ENCODE results near the gene NHS.

NHS gene

DNA sequence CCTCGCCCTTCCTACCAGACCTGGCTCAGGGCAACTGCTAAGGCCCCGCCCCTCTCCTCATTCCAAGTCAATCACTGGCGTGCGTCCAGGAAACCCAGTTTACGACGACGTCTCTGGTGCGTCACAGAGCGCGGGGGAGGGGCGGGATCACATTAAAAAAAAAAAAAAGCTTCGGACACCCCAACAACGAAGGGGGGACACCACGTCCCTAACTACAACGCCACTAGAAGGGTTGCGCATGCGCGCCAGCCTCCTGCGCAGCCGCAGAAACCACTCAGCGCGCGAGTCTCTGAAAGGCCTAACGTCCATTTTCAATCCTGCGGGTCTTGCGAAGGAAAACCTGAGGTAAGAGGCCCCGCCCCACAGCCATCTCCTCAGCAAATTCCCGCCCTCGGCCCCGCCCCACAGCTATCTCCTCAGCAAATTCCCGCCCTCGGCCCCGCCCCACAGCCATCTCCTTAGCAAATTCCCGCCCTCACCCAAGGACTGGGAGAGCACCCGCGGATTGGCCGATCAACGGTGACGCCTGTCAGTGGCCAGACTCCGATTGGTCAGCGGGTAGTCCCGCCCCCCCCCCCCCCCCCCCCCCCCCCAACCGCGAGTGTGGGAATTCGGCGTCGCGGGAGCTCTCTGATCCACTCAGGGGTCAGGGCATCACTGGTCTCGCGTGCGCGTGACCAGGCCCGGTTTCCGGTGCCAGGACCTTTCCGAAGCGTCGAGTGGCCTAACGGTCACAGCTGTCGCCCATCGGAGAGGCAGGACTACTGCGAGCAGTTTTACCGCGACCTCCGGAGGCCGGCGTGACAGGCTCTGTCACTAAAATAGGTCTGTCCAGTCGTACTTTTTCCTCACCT is 362.1 kb downstream of the NHS start, which contains the start of gene SCML1:
Gene SCML1, plus strand, starts transcription at position 638 of the 854 bp plus-strand sequence. CDS start 6,694 bp downstream, outside the sequence.
- DNase-seq (ENCODE audit: low spot score): no peak

DNA sequence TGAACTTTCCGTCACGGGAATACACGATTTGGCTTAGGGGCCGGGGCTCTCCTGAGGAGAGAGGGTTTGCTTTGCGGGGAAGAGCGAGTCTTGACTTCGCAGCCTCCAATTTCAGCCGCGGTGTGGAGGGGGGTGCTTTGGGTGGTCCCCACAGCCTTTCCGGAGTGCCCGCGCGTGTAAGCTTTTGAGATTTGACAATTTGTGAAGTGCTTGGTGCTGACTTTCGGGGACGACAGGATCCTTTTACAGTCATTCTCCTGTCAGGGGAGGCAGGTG is 362.6 kb downstream of the NHS start:
- no peak for DNase-seq (ENCODE audit: low spot score)

DNA sequence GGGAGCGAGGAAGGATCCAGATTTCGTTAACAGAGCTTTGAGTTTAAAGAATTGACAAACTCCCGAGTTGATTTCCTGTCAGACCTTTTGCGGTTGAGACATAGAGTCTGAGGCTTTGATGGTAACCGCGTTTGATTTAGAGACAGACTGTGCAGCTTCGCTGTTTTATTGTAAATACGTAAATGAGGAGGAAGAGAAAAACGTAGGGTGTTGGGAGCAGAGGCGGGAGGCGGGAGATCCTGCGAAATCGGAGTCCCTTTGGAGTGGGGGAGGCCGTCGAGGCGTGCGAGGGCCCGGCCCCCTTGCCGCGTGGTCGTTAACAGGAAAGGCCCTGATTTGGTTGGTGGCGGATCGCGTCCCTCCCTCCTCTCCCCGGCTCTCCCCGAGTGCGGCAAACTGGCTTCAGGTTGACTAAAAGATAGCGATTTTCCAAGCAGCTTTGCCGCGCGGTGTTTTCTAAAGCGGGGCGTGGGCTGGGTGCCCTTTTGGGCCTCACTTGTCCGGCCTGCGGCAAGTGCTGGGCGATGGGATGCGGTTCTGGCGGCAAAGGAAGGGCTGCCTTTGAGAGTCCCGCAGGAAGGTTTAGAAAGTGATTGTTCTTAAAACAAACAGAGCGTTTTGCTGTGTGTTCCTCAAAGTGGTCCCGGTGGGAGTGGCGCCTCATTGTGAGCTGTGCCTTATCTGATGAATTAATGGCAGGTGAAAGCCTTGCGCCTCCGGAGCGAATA is 363.1 kb downstream of the NHS start:
- DNase-seq (ENCODE audit: low spot score): no peak

DNA sequence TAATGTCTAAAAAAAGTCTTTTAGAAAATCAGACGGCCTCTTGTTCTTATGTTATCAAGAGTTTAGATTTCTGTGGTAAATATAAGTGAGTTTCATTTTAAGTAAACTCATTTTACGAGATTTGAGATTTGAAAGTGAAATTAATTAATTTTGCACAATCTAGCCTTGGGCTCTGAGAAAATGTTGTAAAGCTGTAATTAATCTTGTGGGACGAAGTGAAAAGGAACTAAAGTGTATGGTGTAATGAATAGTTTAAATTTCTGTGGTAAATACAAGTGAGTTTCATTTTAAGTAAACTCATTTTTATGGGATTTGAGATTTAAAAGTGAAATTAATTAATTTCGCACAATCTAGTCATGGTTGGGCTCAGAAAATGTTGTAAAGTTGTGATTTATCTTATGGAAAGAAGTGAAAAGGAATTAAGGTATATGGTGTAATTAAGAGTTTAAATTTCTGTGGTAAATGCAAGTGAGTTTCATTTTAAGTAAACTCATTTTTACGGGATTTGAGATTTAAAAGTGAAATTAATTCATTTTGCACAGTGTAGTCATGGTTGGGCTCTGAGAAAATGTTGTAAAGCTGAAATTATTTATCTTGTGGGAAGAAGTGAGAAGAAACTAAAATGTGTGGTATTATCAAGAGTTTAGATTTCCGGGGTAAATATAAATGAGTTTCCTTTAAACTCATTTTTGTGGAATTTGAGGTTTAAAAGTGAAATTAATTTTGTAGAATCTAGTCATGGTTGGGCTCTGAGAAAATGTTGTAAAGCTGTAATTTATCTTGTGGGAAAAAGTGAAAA is 363.9 kb downstream of the NHS start:
- no peak for DNase-seq (ENCODE audit: low spot score)

DNA sequence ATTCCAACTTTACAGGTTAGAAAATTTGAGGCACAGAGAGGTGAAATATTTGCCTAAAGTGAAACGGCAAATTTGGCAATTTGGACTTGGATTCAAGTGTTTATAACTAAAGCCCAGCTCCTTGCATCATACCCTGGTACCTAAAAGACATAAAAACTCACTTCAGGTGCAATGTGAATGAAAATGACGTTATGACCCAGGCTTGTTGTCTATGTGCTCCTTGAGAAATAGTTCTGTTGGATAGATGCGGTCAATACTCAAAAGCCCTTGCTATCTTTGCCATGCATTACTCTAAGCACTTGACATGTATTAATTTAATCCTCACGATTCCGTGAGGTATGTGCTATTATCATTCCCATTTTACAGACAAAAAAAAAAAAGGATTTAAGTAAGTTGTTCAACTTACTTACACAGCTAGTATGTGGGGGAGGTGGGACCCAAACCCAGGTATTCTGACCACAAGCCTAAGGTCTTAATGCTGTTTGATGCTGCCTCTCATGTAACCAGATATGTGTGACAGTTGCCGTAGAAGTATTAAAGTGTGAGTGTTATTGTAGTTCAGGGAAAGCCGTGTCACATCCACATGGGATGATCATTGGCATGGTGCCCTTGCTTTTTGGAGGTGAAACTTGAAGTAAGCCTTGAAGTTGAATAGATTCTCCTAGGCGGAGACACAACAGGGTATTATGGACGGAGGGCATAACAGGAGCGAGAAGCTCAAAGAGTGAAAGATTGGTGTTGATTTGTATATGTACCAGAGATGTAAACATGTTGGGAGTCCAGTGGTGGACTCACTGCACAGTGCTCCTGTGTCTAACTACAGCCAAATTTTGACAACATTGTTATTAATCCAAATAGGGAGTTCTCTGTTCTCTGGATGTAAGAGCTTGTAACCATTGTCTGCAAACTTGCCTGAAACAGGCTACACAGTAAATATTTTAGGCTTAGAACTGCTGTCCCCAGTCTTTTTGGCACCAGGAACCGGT is 365.4 kb downstream of the NHS start:
- no peak for DNase-seq (ENCODE audit: low spot score)

DNA sequence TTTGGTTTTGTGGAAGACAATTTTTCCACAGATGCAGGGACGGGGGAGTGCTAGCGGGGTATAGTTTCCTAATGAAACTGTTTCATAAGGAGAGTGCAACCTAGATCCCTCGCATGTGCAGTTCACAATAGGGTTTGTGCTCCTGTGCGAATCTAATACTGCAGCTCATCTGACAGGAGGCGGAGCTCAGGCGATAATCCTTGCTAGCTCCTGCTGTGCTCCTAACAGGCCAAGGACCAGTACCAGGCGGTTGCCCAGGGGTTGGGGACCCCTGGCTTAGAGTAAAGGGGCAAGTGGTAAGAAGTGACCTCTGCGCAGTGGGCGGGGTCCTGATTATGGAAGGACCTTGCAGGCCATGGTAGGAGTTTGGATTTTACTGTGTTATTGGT is 366.1 kb downstream of the NHS start:
- DNase-seq (ENCODE audit: low spot score): no peak

DNA sequence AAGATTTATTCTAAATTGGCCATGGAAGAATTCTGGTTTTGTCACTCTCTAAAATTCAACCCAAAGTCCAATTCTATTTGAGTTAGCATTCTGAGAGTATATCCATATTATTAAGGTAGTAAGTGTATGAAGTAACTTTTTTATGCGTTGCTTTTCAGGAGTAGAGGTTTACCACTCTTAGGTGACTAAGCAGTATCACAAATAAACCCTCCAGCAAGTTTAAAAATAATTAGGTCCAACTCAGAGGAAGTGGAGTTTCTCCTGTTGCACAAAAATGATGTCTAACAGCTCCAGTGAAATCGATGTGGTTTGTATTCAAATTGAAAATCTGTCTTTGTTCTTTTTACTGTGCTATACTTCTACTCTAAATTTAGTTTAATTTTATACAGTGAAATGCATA is 368.9 kb downstream of the NHS start:
- no peak for DNase-seq (ENCODE audit: low spot score)

DNA sequence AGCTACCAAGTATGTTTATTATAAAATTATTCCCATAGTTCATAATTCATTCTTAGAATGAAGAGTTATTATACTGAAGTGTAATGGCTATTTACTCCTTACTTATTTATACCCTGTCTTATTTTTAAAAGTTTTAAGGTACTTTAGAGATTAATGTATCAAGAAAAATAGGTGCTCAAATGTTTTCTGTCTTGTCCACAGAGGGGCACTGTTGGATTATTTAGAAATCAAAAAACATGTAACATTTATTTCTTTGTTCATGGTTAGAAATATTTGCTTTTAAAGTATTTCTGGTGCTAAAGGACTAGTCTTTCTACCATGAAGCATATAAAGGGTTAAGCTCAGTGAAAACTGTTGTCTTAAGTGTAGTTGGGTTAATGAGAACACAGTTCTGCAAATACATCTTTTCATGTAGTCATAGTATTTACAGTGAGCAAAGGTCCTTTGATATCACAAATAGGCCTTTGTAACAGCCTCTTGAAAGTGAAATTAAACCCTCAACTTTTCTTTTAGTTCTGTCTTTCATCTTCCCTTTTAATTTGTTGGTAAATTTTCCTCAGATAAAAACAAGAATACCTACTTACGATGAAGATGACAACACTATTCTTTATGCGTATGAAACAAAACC is 370.0 kb downstream of the NHS start:
- DNase-seq (ENCODE audit: low spot score): no peak

DNA sequence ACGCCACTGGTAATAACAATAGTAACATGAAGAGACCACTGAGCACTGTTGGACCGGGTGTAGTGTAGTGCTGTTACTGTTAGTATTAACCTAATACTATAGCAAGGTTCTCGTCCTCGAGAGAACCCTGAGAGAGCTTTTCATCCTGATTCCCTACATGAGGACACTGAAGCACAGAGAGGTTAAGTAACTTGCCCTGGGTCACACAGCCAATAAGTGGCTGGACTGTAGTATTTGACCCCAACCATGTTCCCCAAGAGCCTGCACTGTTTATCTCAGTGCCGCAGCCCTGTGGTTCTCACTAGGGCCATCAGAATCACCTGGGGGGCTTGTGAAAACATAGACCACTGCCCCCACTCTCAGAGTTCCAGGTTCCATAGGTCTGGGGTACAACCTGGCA is 372.7 kb downstream of the NHS start:
- DNase-seq (ENCODE audit: low spot score): no peak

DNA sequence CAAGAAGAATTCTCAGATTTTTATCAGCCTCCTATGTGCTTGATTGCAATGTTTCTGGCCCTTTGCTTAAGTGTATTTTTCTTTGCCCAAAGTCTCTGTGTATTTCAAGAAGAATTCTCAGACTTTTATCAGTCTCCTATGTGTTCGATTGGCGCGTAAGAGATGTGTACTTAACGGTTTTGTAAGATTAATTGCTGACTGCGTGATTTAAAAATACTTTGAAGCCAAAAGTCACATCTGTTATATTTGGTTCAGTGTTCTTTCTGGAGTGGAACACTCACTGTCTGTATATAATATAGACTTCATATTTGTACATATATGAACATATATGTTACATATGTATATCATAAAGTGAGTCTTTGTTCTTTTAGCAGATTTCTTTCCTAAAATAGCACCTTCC is 373.7 kb downstream of the NHS start:
- no peak for DNase-seq (ENCODE audit: low spot score)

DNA sequence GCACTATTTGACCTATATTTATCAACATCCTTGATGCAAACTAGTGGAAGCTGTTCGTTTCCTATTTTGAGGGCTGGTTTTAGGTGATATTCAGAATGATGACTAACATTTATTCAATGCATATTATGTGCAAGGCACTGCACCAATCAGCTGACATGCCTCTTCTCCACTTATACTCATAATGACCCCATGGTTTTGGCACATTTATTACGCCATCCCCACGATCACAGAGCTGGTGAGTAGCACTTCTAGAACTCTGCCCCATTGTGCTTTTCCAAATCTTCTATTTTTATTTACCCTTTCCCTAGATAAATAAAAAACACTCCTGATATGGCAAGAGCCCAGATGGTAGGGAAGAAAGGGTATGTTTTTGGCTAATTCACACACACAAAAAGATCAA is 375.4 kb downstream of the NHS start:
- no peak for DNase-seq (ENCODE audit: low spot score)

DNA sequence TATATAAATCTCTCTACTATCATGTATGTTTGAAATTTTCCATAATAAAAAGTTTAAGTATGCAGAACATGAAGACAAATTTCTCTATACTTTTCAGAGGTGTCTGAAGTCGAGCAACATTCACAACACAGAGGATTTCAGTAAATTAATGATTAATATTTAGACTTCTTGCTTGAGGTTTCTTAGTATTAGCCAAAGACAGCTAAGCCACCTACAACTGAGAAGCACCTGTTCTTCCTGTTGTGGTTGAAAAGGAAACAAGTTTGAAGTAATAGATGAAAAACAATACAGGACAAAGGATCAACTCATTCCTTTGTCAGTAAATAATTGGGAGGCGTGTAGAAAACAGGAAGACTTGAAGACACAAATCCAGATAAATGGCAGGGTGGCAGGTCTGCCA is 383.4 kb downstream of the NHS start:
- no peak for DNase-seq (ENCODE audit: low spot score)

DNA sequence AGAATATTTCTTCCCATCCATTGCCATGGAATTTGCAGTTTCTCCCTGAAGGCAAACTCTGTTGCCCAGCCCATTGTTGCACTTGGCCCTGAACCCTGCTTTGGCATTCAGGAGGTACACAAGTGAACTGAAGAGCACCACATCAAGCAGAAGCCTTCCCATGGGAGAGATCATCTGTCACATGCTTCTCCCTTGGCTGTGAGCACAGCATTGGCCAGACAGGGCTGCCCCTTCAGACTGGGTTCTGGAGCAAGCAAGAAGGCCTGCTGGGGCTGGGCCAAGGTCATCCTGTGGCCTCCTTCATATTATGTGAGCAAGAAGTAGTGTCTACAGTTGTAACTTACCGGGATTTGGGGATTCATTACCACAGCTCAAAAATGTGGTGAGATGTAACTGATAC is 385.0 kb downstream of the NHS start:
- DNase-seq (ENCODE audit: low spot score): no peak

DNA sequence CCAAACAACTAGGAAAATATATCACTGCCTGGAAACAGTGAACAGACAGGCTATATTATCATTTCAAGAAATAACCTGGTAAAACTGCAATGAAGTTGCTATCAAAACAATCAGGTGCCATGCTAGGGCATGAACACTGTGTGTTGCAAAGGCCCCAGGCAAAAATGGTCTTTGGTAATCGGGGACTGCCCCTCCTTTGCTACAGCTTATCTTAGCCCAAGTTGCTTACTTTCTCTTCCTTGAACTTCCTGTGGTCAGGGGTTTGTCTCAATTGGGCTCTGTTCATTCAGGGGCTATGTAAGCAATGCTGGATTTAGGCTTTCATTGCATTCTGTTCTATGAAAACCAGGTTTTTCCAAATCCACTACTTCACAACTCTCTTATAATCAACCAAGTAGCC is 392.7 kb downstream of the NHS start:
- no peak for DNase-seq (ENCODE audit: low spot score)

DNA sequence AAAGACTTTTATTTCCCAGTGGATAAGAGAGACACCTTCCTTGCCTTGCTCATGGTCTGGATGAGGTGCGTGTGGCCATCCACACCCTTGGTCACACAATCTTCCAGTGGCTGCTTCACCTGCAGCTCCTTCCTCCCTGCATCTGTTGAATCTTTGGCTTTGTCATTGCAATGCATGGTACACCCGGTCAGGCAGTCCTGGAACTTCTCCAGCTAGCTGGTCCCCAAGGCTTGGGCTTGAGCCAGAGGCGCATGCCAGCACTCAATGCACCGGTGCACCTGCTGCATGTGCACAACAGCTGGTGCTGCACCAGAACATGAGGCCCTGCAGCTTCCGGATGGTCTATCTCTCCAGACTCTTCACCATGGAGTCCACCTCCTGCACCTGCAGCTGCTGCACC is 394.0 kb downstream of the NHS start:
- no peak for DNase-seq (ENCODE audit: low spot score)

DNA sequence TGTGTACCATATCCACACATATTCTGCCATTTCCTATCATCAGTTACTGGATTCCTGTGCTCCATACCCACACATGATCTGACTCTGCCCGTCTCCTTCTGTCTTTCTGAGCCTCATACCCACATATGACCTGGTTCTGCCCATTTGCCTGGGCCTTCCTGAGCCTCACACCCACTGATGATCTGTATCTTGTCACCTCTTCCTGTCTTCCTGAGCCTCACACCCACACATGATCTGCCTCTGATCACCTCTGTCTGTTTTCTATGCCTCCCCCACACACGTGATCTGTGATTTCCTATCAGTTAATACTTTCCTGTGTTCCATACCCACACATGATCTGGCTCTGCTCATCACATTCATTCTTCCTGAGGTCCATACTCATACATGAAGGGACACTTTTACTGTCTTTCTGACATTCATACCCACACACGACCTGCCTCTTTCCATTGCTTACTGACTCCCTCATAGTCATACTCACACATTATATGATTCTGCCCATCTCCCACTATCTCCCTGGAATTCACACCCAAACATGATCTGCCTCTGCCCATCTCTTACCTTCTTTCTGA is 394.8 kb downstream of the NHS start:
- no peak for DNase-seq (ENCODE audit: low spot score)

DNA sequence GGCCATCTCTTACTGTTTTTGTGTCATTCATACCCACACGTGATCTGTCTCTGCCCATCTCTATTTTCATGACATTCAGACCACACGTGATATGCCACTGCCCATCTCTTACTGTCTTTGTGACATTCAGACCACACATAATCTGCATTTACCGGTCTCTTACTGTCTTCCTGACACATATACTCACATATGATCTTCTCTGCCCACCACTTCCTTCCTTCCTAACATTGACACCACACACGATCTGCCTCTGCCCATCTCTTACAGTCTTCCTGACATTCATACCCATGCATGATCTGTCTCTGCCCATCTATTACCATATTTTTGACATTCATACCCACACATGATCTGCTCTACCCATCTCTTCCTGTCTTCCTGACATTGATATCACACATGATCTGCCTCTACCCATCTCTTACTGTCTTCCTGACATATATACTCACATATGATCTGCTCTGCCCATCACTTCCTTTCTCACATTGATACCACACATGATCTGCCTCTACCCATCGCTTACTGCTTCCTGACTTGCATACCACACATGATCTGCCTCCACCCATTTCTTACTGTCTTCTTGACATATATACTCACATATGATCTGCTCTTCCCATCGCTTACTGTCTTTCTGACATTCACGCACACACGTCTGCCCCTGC is 398.3 kb downstream of the NHS start:
- no peak for DNase-seq (ENCODE audit: low spot score)

DNA sequence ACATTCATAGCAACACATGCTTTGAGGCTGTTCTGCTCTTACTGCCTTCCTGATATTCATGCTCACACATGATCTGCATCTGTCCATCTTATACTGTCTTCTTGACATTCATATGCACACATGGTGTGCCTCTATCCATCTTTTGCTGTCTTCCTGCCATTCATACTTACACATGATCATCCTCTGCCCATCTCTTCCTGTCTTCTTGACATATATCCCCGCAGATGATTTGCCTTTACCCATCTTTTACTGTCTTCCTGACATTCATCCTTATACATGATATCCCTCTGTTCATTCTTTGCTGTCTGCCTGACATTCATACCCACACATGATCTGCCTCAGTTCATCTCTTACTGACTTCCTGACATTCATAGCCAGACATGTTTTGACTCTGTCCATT is 399.1 kb downstream of the NHS start:
- DNase-seq (ENCODE audit: low spot score): no peak

DNA sequence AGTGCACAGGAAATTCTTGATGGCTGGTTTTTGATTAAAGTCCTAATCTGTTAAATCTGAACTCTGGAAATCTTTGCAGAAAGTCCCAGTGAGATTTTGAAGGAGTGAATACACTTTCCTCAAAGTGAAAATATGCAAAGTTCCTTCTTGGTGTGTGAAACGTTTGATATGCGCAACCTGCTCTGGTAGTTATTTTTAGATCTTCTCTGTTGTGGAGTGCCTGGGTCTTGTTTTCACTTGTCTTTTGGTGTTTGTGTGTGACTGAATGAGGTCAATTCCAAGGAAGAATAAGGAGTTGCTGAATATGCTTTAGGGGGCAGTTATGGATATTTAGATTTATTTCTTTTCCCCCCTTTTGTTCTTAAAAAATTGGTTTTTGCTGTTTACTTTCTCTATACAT is 404.0 kb downstream of the NHS start:
- no peak for DNase-seq (ENCODE audit: low spot score)

DNA sequence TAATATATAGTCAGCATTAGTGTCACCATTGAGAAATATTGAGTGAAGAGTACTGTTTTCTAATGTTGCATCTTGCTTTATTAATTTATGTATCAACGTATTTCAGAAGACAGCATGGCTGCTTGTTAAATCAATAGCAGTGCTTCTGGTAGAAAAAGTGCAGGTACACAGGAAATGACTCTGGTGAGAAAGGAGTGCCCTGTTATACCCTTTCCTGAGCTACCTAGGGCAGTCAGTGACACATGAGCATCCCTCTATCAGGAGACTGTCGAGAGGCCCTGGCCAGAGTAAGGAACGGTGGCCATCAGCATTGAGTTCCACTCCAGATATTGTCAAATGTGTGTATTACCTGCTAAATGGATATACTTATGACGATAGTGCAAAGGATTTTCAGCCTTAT is 404.4 kb downstream of the NHS start:
- DNase-seq (ENCODE audit: low spot score): no peak
